K562 (cell line): Measurements from ENCODE around the gene SAFB. TPM values are rescaled to one million over a fixed set of nuclear protein-coding genes. Genes with fewer than 3 reads are reported as not detected.

Experiments
- BCOR ChIP-seq: fragments of 450-650 bp; IDR thresholded peaks from 2 replicates; pipeline ENCODE4 v1.6.1; 2016
- HDAC2 ChIP-seq: fragments of 450-650 bp; IDR thresholded peaks from 2 replicates; pipeline ENCODE4 v1.6.1; 2016; ENCODE audit warnings: mild to moderate bottlenecking
- HOMEZ ChIP-seq: fragments of 250-450 bp; sonication (Bioruptor Pico); IDR thresholded peaks from 2 replicates; pipeline ENCODE4 v1.4.0; 2020; ENCODE audit warnings: mild to moderate bottlenecking, moderate library complexity
- ID3 ChIP-seq, 2 experiments: fragments of 250-450 bp in 1 of 2; fragments of 450-650 bp in 1 of 2; sonication (Bioruptor Pico) in 1 of 2; IDR thresholded peaks; 2 replicates each; pipeline versions ENCODE4 v1.6.1 to v1.8.0; 2016 to 2021; ENCODE audit warnings: mild to moderate bottlenecking in 2 of 2, moderate library complexity in 2 of 2, missing compliant biosample characterization in 1 of 2, missing genetic modification characterization in 1 of 2
- MXD1 ChIP-seq: fragments of 250-450 bp; sonication (Bioruptor Pico); IDR thresholded peaks from 2 replicates; pipeline ENCODE4 v1.8.0; 2021; ENCODE audit warnings: borderline replicate concordance, mild to moderate bottlenecking, moderate library complexity; ENCODE audit not compliant: poor library complexity, severe bottlenecking
- NR2C2 ChIP-seq, 2 experiments: fragments of 200-800 bp in 1 of 2; sonication (Bioruptor generic) in 1 of 2; sonication (generic) in 1 of 2; formaldehyde crosslinking in 1 of 2; IDR thresholded peaks; 2 replicates each; pipeline versions ENCODE4 v1.6.1 to v1.8.0; 2016 to 2022; ENCODE audit warnings: mild to moderate bottlenecking in 1 of 2, missing compliant biosample characterization in 1 of 2, missing genetic modification characterization in 1 of 2, missing genetic modification reagents in 1 of 2
- PCBP1 ChIP-seq: fragments of 200-400 bp; formaldehyde crosslinking; IDR thresholded peaks from 2 replicates; pipeline ENCODE4 v1.6.1; 2018; ENCODE audit warnings: mild to moderate bottlenecking, low read depth, low read length; ENCODE audit not compliant: poor library complexity, severe bottlenecking
- PHF8 ChIP-seq: fragments of 200-600 bp; sonication (generic); IDR thresholded peaks from 2 replicates; pipeline ENCODE4 v1.6.1; 2012; ENCODE audit warnings: mixed run types, mild to moderate bottlenecking, inconsistent platforms, low read length, moderate library complexity, borderline replicate concordance
- SRSF1 ChIP-seq: fragments of 200-400 bp; formaldehyde crosslinking; IDR thresholded peaks from 2 replicates; pipeline ENCODE4 v1.6.1; 2017; ENCODE audit warnings: mild to moderate bottlenecking, low read depth, low read length, moderate library complexity
- STAG1 ChIP-seq: sonication (generic); formaldehyde crosslinking; IDR thresholded peaks from 2 replicates; pipeline ENCODE4 v1.5.0; 2020; ENCODE audit warnings: missing genetic modification reagents, borderline replicate concordance
- TEAD1 ChIP-seq, 2 experiments: fragments of 450-650 bp in 1 of 2; sonication (generic) in 1 of 2; formaldehyde crosslinking; IDR thresholded peaks; 2 replicates each; pipeline versions ENCODE4 v1.4.0 to v1.8.0; 2020 to 2022; ENCODE audit warnings: mild to moderate bottlenecking in 2 of 2, missing genetic modification reagents in 1 of 2
- TRIM24 ChIP-seq, 2 experiments: fragments of 450-650 bp; IDR thresholded peaks; 2 replicates each; pipeline ENCODE4 v1.6.1; 2016
- ZFP91 ChIP-seq: sonication (generic); formaldehyde crosslinking; IDR thresholded peaks from 2 replicates; pipeline ENCODE4 v1.8.0; 2022; ENCODE audit warnings: mild to moderate bottlenecking, missing genetic modification reagents
- ZNF436 ChIP-seq: fragments of 250-450, 450-650 bp; sonication (Bioruptor Pico); formaldehyde crosslinking; IDR thresholded peaks from 2 replicates; pipeline ENCODE4 v1.7.0; 2020; ENCODE audit warnings: mild to moderate bottlenecking
- ZNF583 ChIP-seq: fragments of 250-450 bp; sonication (Bioruptor Pico); IDR thresholded peaks from 2 replicates; pipeline ENCODE4 v1.4.0; 2020
- ZNF592 ChIP-seq: fragments of 450-650 bp; IDR thresholded peaks from 2 replicates; pipeline ENCODE4 v1.6.1; 2017; ENCODE audit warnings: antibody characterized with exemption, mild to moderate bottlenecking
- polyA plus RNA-seq, 8 experiments: library from polyadenylated mRNA; depleted of rRNA in 4 of 8; stranded (reverse) in 5 of 8; unstranded in 3 of 8; fragments of >200 nt; fragmentation: Nextera tagmentation in 2 of 8; fragmentation: Illumina TruSeq in 1 of 8; extraction: Ambion mirVana in 2 of 8; extraction: Trizol in 1 of 8; gene quantifications; 2 replicates each; pipeline versions ENCODE4 v1.2.1 to v1.2.3, GENCODE V29; 2011 to 2014; ENCODE audit warnings: inconsistent platforms in 1 of 8, missing spikeins in 1 of 8
- total RNA-seq, 7 experiments: library from RNA; depleted of rRNA in 6 of 7; stranded (reverse); fragments of >200 nt in 6 of 7; fragmentation: Illumina TruSeq in 2 of 7; extraction: Trizol in 2 of 7; gene quantifications; 2 replicates each; pipeline versions ENCODE4 v1.2.1 to v1.2.3, GENCODE V29; 2011 to 2021; ENCODE audit warnings: low replicate concordance in 1 of 7

SAFB gene
- total and polyA plus RNA-seq, 9 of the 15 experiments (the other 6 are each of a cell fraction or from before 2014, with no cell fraction given), result 1.1 to 151 (median 83.1) TPM

GRCh38 chr19:5687360-5688198 lies 64.7 kb downstream of the SAFB start (continued):
- TF ChIP-seq MXD1 (CRISPR knock-in tag) (no peak), ZNF583 (CRISPR knock-in tag) (no peak), STAG1 (CRISPR knock-in tag) (no peak), NR2C2 (CRISPR knock-in tag; IDR thresholded peaks at IDR 0.05) (0 out of 2 replicates have a peak, but pooled peaks have one; percentile 54), NR2C2 (tag; IDR thresholded peaks at IDR 0.05) (no peak), SRSF1 (no peak), PCBP1 (peak; percentile 78), ZFP91 (CRISPR knock-in tag) (peak; percentile 66; the same call in 1 of the 2 replicates), ZNF592 (0 out of 2 replicates have a peak, but pooled peaks have one; percentile 21), TEAD1 (CRISPR knock-in tag; IDR thresholded peaks at IDR 0.05) (0 out of 4 replicates have a peak, but pooled peaks of 1 of the 2 experiments have one; percentile 4), ZNF436 (CRISPR knock-in tag) (0 out of 2 replicates have a peak, but pooled peaks have one; percentile 30), HDAC2 (no peak), PHF8 (peak; percentile 16; the same call in 1 of the 2 replicates), TRIM24 (IDR thresholded peaks at IDR 0.05) (peak in 1 of 2 experiments; percentile 41; a peak in 1 of 4 replicates), BCOR (0 out of 2 replicates have a peak, but pooled peaks have one; percentile 58), ID3 (CRISPR knock-in tag; IDR thresholded peaks at IDR 0.05) (no peak), ID3 (tag; IDR thresholded peaks at IDR 0.05) (peak; percentile 42; the same call in 1 of the 2 replicates), HOMEZ (CRISPR knock-in tag) (0 out of 2 replicates have a peak, but pooled peaks have one; percentile 14)
